ENCODE data around the gene PRF1.
"Not testable (repeated sequence)": the region's sequence is repeated elsewhere in the genome, so short reads cannot be mapped to it uniquely, and the experiment has no call there.

The PRF1 gene

DNA sequence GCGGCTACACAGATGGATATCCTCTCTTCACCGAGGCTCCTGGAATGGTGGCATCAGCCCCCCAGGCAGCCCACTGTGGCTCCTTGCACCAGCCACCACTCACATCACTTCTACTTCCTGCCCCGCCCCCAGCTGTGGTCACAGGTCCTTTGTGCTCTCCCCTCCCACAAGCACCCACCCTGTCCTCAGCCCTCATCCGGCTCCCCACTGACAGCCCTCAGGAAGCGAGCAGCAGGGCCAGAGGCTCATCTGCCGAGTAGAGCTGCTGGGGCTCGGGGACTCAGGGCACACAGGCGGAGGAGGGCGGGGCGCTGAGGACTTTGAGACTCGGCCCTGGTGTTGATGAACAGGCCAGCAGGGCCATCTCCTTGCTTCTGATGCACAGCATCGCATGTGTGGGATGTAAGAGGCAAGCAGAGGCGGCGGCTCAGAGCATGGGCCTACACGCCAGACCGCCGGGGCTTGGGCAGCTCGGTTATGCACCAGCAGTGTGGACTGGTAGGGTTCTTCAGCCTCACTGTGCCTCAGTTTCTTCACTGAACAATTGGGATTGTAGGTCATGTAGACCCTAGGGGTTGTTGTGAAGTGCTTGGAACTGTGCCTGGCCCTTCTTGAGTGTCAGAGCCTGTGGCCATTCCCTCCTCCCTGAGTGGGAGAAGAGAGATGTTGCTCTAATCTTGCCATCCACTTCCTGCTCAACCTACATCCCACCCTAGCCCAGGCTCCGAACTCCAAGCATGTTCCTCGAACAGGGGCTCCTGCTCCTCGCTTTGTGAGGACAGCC is at the start of gene PRF1:
TSS of gene PRF1 (minus strand) at position 77 of the 784 bp plus-strand sequence. CDS start 1,839 bp downstream, outside the sequence.
- DNase-seq (ENCODE audit: low read depth) = no peak

DNA sequence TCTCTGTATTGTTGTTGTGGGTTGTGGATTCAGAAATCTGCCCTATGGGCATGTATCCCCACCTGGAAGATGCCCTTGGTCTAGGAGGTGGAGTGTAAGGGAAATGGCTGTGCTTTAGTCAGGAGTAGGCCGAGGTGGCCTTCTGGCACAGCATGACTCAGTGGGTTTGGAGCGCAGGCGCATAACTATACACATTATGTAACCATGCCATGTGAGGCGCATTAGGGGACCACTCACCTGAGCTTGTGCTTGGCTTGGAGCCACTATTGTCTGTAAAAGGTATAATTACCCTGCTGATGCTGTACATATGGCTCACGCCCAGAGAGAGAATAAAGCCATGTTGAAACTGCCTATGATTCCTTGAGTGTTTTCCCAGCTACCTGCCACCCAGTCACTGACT is 49.1 kb upstream of the PRF1 start:
- DNase-seq (ENCODE audit: low read depth) = no peak

DNA sequence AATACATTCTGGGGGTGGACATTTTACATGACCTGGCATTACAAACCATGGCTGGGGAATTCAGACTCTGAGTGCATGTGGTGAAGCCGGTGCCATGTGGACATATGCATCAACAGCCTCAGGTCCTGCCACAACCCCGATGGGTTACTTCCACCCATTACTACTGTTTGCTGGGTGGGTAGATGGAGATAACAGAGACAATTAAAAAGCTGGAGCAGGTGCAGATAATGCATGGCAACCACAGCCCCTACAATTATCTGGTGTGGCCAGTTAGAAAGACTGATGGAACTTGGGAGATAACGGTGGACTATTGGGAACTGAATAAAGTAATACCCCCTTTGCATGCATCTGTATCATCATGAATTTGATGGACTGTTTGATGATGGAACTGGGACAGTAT is 48.2 kb upstream of the PRF1 start:
- DNase-seq (ENCODE audit: low read depth) = no peak

- no peak for DNase-seq (ENCODE audit: low read depth)
Observed at GRCh38 chr10:70650104-70650503, 47.6 kb upstream of the PRF1 start.

GRCh38 chr10:70649526-70649925 is 47.0 kb upstream of the PRF1 start:
- no peak for DNase-seq (ENCODE audit: low read depth)

DNA sequence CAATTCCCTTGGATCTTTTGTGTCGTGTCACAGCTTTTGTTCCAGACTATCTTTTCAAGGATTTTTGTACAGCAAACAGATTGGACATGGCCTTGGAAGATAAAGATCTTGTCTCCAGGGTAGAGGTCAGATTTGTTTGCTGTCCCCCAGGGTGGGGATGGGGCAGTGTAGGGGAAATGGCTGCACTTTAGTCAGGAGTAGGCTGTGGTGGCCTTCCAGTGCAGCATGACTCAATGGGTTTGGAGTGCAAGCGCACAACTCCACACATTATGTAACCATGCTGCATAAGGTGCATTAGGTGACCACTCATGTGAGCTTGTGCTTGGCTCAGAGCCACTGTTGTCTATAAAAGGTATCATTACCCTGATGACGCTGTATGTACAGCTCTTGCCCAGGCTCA is 45.9 kb upstream of the PRF1 start:
- no peak for DNase-seq (ENCODE audit: low read depth)

DNA sequence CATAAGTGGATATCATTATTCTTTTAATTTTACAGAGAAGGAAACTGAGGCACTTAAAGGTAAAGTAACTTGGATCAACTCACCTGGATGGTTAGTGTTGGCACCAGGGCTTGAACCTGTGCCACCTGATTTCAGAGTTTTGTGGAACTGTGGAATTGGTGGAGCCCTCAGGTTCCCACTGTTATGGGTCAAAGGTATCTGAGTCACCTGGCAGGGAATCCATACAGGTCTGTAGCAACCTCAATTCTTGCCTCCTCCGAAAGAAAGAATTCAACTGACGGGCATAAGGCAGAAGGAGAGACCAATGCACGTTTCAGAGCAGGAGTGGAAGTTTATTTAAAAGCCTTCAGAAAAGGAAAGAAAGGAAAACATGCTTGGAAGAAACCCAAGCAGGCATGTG is 44.5 kb upstream of the PRF1 start:
- no peak for DNase-seq (ENCODE audit: low read depth)

DNA sequence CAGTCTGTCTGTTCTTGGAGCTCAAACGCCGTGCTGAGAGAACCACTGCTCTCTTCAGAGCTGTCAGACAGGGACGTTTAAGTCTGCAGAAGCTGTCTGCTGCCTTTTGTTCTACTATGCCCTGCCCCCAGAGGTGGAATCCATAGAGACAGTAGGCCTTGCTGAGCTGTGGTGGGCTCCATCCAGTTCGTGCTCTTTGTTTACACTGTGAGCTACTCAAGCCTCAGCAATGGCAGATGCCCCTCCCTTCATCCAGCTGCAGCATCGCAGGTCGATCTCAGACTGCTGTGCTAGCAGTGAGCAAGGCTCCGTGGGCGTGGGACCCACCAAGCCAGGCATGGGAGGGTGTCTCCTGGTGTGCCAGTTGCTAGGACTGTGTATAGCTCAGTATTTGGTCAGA is 42.4 kb upstream of the PRF1 start:
- DNase-seq (ENCODE audit: low read depth) = not testable (repeated sequence)

- not testable (repeated sequence) for DNase-seq (ENCODE audit: low read depth)
Observed at GRCh38 chr10:70643272-70643671, 40.7 kb upstream of the PRF1 start.

DNA sequence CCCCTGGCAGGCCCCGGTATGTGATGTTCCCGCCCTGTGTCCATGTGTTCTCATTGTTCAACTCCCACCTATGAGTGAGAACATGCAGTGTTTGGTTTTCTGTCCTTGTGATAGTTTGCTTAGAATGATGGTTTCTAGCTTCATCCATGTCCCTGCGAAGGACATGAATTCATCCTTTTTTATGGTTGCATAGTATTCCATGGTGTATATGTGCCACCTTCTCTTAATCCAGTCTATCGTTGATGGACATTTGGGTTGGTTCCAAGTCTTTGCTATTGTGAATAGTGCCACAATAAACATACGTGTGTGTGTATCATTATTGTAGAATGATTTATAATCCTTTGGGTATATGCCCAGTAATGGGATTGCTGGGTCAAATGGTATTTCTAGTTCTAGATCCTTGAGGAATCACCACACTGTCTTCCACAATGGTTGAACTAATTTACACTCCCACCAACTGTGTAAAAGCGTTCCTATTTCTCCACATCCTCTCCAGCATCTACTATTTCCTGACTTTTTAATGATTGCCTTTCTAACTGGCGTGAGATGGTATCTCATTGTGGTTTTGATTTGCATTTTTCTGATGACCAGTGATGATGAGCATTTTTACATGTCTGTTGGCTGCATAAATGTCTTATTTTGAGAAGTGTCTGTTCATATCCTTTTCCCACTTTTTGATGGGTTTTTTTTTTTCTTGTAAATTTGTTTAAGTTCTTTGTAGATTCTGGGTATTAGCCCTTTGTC is 37.3 kb upstream of the PRF1 start:
- not testable (repeated sequence) for DNase-seq (ENCODE audit: low read depth)

GRCh38 chr10:70634515-70634914 is 32.0 kb upstream of the PRF1 start:
- not testable (repeated sequence) for DNase-seq (ENCODE audit: low read depth)

DNA sequence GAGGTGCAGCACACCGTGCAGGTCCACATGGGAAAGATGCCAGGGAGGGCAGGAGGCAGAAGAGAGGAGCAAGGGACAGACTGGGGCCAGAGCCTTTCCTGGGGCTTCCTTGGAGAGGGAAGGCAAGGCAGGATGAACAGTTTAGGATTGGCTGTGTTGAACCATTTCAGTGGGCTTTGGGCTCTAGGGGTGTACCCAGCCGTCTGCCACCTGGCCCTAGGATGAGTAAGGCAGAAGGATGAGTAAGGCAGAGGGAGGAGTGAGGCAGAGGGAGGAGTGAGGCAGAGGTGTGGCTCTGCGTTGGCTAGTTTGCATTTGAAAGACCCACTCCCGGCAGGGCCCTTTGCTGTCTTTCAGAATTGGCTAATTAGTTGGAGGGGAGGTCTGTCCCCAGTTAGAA is 31.5 kb upstream of the PRF1 start:
- DNase-seq (ENCODE audit: low read depth) = no peak

- not testable (repeated sequence) for DNase-seq (ENCODE audit: low read depth)
Observed at GRCh38 chr10:70631735-70632134, 29.2 kb upstream of the PRF1 start.

DNA sequence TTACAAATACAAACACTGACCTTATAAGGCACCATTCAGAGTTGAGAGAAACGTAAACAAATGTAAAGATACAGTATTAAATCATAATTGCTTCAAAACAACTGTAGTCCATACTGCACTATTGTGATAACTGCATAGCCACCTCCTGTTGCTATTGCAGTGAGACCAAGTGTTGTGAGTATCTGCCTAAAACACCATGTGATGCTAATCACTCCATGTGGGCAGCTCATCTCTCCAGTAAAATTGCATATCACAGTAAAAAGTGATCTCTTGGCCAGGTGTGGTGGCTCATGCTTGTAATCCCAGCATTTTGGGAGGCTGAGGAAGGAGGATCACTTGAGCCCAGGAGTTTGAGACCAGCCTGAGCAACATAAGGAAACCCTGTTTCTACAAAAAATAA is 26.8 kb upstream of the PRF1 start:
- DNase-seq (ENCODE audit: low read depth) = no peak

GRCh38 chr10:70626056-70626455 is 23.5 kb upstream of the PRF1 start:
- DNase-seq (ENCODE audit: low read depth) = no peak

DNA sequence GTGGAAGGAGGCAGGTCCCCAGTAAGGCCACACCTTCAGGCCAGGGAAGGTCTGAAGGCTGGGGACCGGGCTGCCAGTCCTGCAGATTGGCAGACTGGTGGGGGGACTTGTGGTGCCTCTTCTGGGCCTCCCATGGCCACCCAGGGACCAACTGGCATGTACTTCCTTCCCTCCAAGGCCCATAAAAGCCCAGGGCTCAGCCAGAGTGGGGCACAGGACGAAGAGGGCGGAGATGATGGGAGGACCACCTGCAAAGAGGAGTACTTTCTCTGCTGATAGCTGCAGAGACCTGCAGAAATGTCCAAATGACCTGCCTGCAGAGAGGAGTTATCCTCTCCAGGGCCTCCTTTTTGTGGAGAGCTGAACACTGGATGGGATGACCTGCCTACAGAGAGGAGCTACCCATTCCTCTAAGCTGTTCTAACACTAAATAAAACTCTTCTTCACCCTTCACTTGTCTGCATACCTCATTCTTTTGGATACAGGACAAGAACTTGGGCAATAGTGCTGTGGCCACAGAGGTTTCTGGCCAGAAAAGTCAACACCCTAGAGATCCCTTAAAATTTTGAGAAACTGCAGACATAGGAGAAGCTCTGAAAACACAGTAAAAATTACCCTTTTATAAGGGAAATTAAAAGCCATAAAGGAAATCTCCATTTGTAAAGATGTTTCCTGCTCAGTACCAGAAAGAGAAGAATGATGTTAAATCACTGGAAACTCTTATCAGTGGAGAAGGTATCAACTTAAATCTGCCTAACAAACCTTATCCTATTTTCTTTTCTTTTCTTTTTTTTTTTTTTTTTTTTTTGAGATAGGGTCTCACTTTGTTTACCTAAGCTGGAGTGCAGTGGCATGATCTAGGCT is 20.7 kb upstream of the PRF1 start:
- DNase-seq (ENCODE audit: low read depth) = no peak

DNA sequence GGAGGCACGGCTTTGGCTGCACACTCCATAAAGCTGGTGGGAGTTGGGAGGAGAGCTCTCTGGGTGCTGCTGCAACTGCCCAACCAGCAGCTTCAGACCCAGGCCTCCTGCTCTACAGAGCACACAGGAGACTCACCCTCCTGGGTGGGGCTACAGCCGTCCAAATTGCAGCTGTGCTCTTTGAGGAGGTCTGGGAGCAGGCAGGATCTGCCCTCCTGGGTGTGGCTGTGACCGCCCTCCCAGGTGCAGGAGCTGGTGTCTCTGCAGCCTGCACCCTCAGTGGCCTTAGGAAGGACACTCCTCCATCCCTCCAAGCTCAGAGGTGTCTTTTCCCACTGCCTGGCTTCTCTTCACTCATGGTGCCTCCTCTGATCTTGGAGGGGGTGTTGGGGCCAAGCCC is 20.0 kb upstream of the PRF1 start:
- no peak for DNase-seq (ENCODE audit: low read depth)

- no peak for DNase-seq (ENCODE audit: low read depth)
Observed at GRCh38 chr10:70621503-70622078, 19.1 kb upstream of the PRF1 start.

GRCh38 chr10:70620020-70620289 is 17.4 kb upstream of the PRF1 start:
- no peak for DNase-seq (ENCODE audit: low read depth)

DNA sequence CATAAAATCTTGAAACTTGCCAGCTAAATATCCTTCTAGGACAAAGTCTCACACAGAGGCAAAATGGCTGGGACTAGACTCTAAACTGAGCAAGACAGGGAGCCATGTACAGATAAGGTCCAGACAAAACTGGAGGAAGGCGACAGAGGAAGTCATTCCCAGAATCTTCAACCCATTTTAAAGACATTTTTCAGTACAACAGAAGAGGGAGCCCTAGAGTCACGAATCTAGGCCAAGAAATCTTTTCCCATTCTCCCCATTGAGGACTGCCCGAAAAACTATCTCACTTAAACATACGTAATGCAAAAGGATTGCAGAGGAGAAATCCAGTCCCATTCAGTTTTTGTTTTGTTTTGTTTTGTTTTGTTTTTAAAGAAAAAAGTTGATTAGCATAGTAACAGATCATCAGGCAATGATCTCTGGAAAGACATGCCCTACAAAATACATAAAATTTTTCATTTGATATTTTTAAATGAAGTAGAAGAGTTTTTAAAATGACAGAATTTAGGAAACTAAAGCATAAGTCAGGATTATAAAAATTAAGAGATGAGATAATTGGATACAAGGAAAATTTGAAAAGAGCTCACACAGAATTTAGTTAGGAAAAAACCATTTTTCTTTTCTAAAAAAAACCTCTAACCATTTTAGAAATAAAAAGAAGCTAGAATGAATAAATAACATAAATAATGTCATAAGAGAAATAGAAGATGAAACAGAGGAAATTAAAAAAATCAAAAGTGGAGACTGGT is 16.9 kb upstream of the PRF1 start:
- no peak for DNase-seq (ENCODE audit: low read depth)

DNA sequence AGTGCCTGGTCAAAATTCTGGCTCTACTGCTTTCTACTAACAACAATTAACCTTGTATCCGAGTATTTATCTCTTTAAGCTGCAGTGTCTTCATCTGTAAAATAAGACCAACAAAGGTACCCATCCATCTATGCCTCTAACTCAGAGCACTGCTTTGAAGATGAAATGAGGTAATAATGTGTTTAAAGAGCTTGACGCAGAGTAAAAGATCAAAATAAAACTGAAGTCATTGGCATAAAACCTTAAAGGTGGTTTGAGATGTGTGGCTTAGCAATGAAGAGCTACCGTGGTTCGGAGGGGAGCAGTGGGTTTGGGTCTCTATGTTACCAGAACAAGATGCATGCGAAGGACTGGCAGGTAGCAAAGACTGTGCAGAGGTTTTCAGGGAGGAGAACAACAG is 16.1 kb upstream of the PRF1 start:
- DNase-seq (ENCODE audit: low read depth) = no peak

All from non-pigmented ciliary epithelial cell (primary cell).